Measurements from ENCODE around the gene ASAP2. TPM values are rescaled to one million over a fixed set of nuclear protein-coding genes. Genes with fewer than 3 reads are reported as not detected.

The ASAP2 gene
- total RNA-seq, 4 donors from 2014 or later: 28.2 to 38.0 (median 31.7) TPM

- no peak for DNase-seq (ENCODE audit: low spot score in 2 of 2)
- Histone ChIP-seq H3K4me1 (peaks cover 0 to 94% (median 66%) of the 10 kb centered on the region in 4 donors), H3K27ac (peak overlapping the region in 3 of 4 donors; percentile 50 to 90 (median 79)), H3K36me3 (no peaks in the 10 kb centered on the region), H3K27me3 (no peaks in the 10 kb centered on the region), H3K9me3 (no peaks in the 10 kb centered on the region), H3K4me3 (no peak overlapping the region)
- TF ChIP-seq POLR2A (IDR thresholded peaks at IDR 0.05): no peak
- TF ChIP-seq, protein P1, sequence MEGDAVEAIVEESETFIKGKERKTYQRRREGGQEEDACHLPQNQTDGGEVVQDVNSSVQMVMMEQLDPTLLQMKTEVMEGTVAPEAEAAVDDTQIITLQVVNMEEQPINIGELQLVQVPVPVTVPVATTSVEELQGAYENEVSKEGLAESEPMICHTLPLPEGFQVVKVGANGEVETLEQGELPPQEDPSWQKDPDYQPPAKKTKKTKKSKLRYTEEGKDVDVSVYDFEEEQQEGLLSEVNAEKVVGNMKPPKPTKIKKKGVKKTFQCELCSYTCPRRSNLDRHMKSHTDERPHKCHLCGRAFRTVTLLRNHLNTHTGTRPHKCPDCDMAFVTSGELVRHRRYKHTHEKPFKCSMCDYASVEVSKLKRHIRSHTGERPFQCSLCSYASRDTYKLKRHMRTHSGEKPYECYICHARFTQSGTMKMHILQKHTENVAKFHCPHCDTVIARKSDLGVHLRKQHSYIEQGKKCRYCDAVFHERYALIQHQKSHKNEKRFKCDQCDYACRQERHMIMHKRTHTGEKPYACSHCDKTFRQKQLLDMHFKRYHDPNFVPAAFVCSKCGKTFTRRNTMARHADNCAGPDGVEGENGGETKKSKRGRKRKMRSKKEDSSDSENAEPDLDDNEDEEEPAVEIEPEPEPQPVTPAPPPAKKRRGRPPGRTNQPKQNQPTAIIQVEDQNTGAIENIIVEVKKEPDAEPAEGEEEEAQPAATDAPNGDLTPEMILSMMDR (IDR thresholded peaks at IDR 0.05): no peak
- TF ChIP-seq EP300 (IDR thresholded peaks at IDR 0.05): peak in 1 of 2 donors; percentile 37
- WGBS, 2 donors: 54 to 65% methylated on average over 9 of the region's 9 CpGs
Observed at GRCh38 chr2:9234680-9235146, 28.1 kb downstream of the ASAP2 start.

- WGBS, 2 donors: 38 to 40% methylated on average over 15 to 16 of the region's 16 CpGs
- no peak for TF ChIP-seq POLR2A (IDR thresholded peaks at IDR 0.05)
- TF ChIP-seq, protein P1 (IDR thresholded peaks at IDR 0.05): no peak
- TF ChIP-seq EP300 (IDR thresholded peaks at IDR 0.05): no peak
- Histone ChIP-seq H3K4me3 (no peak overlapping the region), H3K9me3 (no peaks in the 10 kb centered on the region), H3K27ac (peak overlapping the region; percentile 5 to 90 (median 64)), H3K36me3 (no peaks in the 10 kb centered on the region), H3K27me3 (no peaks in the 10 kb centered on the region), H3K4me1 (peaks cover 0 to 89% (median 61%) of the 10 kb centered on the region in 4 donors)
- no peak for DNase-seq (ENCODE audit: low spot score in 2 of 2)
Observed at GRCh38 chr2:9235147-9236044, 28.8 kb downstream of the ASAP2 start.

DNA sequence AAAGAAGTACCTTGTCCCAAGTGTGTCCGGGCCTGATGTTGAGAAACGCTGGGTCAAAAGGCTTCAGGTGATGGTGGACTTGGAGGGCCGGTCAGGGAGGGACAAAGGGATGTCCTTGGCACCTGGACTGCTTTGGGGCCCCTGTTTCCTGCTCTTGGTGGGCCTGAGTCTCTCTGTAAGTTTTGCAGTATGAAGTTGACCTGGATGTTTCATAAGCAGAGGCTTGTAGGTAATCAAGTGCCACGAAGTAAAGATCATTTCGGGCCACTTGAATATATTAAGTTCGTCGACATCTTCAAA lies 29.4 kb downstream of the ASAP2 start:
- no peak for TF ChIP-seq EP300 (IDR thresholded peaks at IDR 0.05)
- TF ChIP-seq, protein P1 (IDR thresholded peaks at IDR 0.05): no peak
- no peak for TF ChIP-seq POLR2A (IDR thresholded peaks at IDR 0.05)
- peaks cover 0 to 89% (median 60%) of the 10 kb centered on the region in 4 donors for H3K4me1 ChIP-seq
- no peak for DNase-seq (ENCODE audit: low spot score in 2 of 2)
- WGBS, 2 donors: 80 to 87% methylated on average over 7 of the region's 7 CpGs
- H3K9me3 ChIP-seq: no peaks in the 10 kb centered on the region
- H3K27ac ChIP-seq: peak overlapping the region; percentile 5 to 90 (median 64)
- H3K36me3 ChIP-seq: no peaks in the 10 kb centered on the region
- no peak overlapping the region for H3K4me3 ChIP-seq
- H3K27me3 ChIP-seq: no peaks in the 10 kb centered on the region

GRCh38 chr2:9236867-9237266 lies 30.3 kb downstream of the ASAP2 start:
- no peak for DNase-seq (ENCODE audit: low spot score in 2 of 2)
- no peaks in the 10 kb centered on the region for H3K27me3 ChIP-seq
- TF ChIP-seq EP300 (IDR thresholded peaks at IDR 0.05) (peak in 1 of 2 donors; percentile 14), POLR2A (IDR thresholded peaks at IDR 0.05) (no peak)
- TF ChIP-seq, protein P1 (IDR thresholded peaks at IDR 0.05): no peak
- peak overlapping the region; percentile 25 to 79 (median 68) for H3K27ac ChIP-seq
- no peak overlapping the region for H3K4me3 ChIP-seq
- H3K9me3 ChIP-seq: no peaks in the 10 kb centered on the region
- no peaks in the 10 kb centered on the region for H3K36me3 ChIP-seq
- H3K4me1 ChIP-seq: peaks cover 0 to 85% (median 53%) of the 10 kb centered on the region in 4 donors
- WGBS, 2 donors: 25 to 27% methylated on average over 6 of the region's 6 CpGs

- Histone ChIP-seq H3K27me3 (no peaks in the 10 kb centered on the region), H3K4me3 (no peak overlapping the region), H3K9me3 (no peaks in the 10 kb centered on the region), H3K4me1 (peaks cover 0 to 83% (median 48%) of the 10 kb centered on the region in 4 donors), H3K27ac (peak overlapping the region in 2 of 4 donors; percentile 75 to 79), H3K36me3 (no peaks in the 10 kb centered on the region)
- TF ChIP-seq, protein P1 (IDR thresholded peaks at IDR 0.05): no peak
- no peak for TF ChIP-seq POLR2A (IDR thresholded peaks at IDR 0.05)
- TF ChIP-seq EP300 (IDR thresholded peaks at IDR 0.05): no peak
- DNase-seq (ENCODE audit: low spot score in 2 of 2): no peak
- 91% methylated on average over 5 of the region's 5 CpGs for WGBS, 2 donors
Observed at GRCh38 chr2:9237831-9238230, 31.2 kb downstream of the ASAP2 start.

Measured in tibial nerve (tissue), 4 donors.